ENCODE results near the gene AQP12B.
"Not testable (repeated sequence)": the region's sequence is repeated elsewhere in the genome, so short reads cannot be mapped to it uniquely, and the experiment has no call there.

AQP12B gene

GRCh38 chr2:240705204-240705791 lies 22.6 kb upstream of the AQP12B start:
- Histone ChIP-seq H3K4me1 (ENCODE audit: control insufficient read depth, insufficient read depth, low read length) (no peaks in the 10 kb centered on the region), H3K36me3 (ENCODE audit: control insufficient read depth, insufficient read depth, low read length) (no peaks in the 10 kb centered on the region), H3K27me3 (ENCODE audit: control insufficient read depth, insufficient read depth, low read length) (no peaks in the 10 kb centered on the region), H3K9ac (ENCODE audit: low read depth, low read length) (no peak overlapping the region), H3K4me3 (ENCODE audit: low read depth, low read length) (no peak overlapping the region), H3K9me3 (ENCODE audit: control insufficient read depth, insufficient read depth, low read length) (no peaks in the 10 kb centered on the region)

GRCh38 chr2:240704651-240705050 lies 22.0 kb upstream of the AQP12B start:
- H3K4me3 ChIP-seq (ENCODE audit: low read depth, low read length) = no peak overlapping the region
- no peaks in the 10 kb centered on the region for H3K9me3 ChIP-seq (ENCODE audit: control insufficient read depth, insufficient read depth, low read length)
- H3K9ac ChIP-seq (ENCODE audit: low read depth, low read length) = no peak overlapping the region
- no peaks in the 10 kb centered on the region for H3K27me3 ChIP-seq (ENCODE audit: control insufficient read depth, insufficient read depth, low read length)
- no peaks in the 10 kb centered on the region for H3K36me3 ChIP-seq (ENCODE audit: control insufficient read depth, insufficient read depth, low read length)
- H3K4me1 ChIP-seq (ENCODE audit: control insufficient read depth, insufficient read depth, low read length) = no peaks in the 10 kb centered on the region

- no peaks in the 10 kb centered on the region for H3K4me1 ChIP-seq (ENCODE audit: control insufficient read depth, insufficient read depth, low read length)
- H3K27me3 ChIP-seq (ENCODE audit: control insufficient read depth, insufficient read depth, low read length) = no peaks in the 10 kb centered on the region
- no peak overlapping the region for H3K4me3 ChIP-seq (ENCODE audit: low read depth, low read length)
- no peak overlapping the region for H3K9ac ChIP-seq (ENCODE audit: low read depth, low read length)
- no peaks in the 10 kb centered on the region for H3K9me3 ChIP-seq (ENCODE audit: control insufficient read depth, insufficient read depth, low read length)
- no peaks in the 10 kb centered on the region for H3K36me3 ChIP-seq (ENCODE audit: control insufficient read depth, insufficient read depth, low read length)
Observed at GRCh38 chr2:240703417-240704341, 21.0 kb upstream of the AQP12B start.

GRCh38 chr2:240702640-240703011 lies 19.9 kb upstream of the AQP12B start:
- H3K9ac ChIP-seq (ENCODE audit: low read depth, low read length) = no peak overlapping the region
- no peaks in the 10 kb centered on the region for H3K36me3 ChIP-seq (ENCODE audit: control insufficient read depth, insufficient read depth, low read length)
- no peaks in the 10 kb centered on the region for H3K27me3 ChIP-seq (ENCODE audit: control insufficient read depth, insufficient read depth, low read length)
- H3K4me3 ChIP-seq (ENCODE audit: low read depth, low read length) = no peak overlapping the region
- H3K4me1 ChIP-seq (ENCODE audit: control insufficient read depth, insufficient read depth, low read length) = no peaks in the 10 kb centered on the region
- H3K9me3 ChIP-seq (ENCODE audit: control insufficient read depth, insufficient read depth, low read length) = no peaks in the 10 kb centered on the region

GRCh38 chr2:240701736-240702639 lies 19.3 kb upstream of the AQP12B start:
- H3K9me3 ChIP-seq (ENCODE audit: control insufficient read depth, insufficient read depth, low read length) = no peaks in the 10 kb centered on the region
- no peak overlapping the region for H3K9ac ChIP-seq (ENCODE audit: low read depth, low read length)
- no peak overlapping the region for H3K4me3 ChIP-seq (ENCODE audit: low read depth, low read length)
- no peaks in the 10 kb centered on the region for H3K36me3 ChIP-seq (ENCODE audit: control insufficient read depth, insufficient read depth, low read length)
- H3K27me3 ChIP-seq (ENCODE audit: control insufficient read depth, insufficient read depth, low read length) = no peaks in the 10 kb centered on the region
- no peaks in the 10 kb centered on the region for H3K4me1 ChIP-seq (ENCODE audit: control insufficient read depth, insufficient read depth, low read length)

GRCh38 chr2:240701091-240701735 lies 18.5 kb upstream of the AQP12B start:
- H3K9me3 ChIP-seq (ENCODE audit: control insufficient read depth, insufficient read depth, low read length) = no peaks in the 10 kb centered on the region

GRCh38 chr2:240700616-240701015 lies 17.9 kb upstream of the AQP12B start:
- not testable (repeated sequence) for H3K27me3 ChIP-seq (ENCODE audit: control insufficient read depth, insufficient read depth, low read length); H3K9me3 ChIP-seq (ENCODE audit: control insufficient read depth, insufficient read depth, low read length); H3K4me3 ChIP-seq (ENCODE audit: low read depth, low read length); H3K36me3 ChIP-seq (ENCODE audit: control insufficient read depth, insufficient read depth, low read length); H3K9ac ChIP-seq (ENCODE audit: low read depth, low read length); H3K4me1 ChIP-seq (ENCODE audit: control insufficient read depth, insufficient read depth, low read length)

More at GRCh38 chr2:240701091-240701735, 18.5 kb upstream of the AQP12B start:
- H3K36me3 ChIP-seq (ENCODE audit: control insufficient read depth, insufficient read depth, low read length) = no peaks in the 10 kb centered on the region
- no peak overlapping the region for H3K4me3 ChIP-seq (ENCODE audit: low read depth, low read length)
- no peak overlapping the region for H3K9ac ChIP-seq (ENCODE audit: low read depth, low read length)
- H3K4me1 ChIP-seq (ENCODE audit: control insufficient read depth, insufficient read depth, low read length) = no peaks in the 10 kb centered on the region
- no peaks in the 10 kb centered on the region for H3K27me3 ChIP-seq (ENCODE audit: control insufficient read depth, insufficient read depth, low read length)

GRCh38 chr2:240699835-240700234 lies 17.1 kb upstream of the AQP12B start:
- not testable (repeated sequence) for H3K27me3 ChIP-seq (ENCODE audit: control insufficient read depth, insufficient read depth, low read length); H3K36me3 ChIP-seq (ENCODE audit: control insufficient read depth, insufficient read depth, low read length); H3K9me3 ChIP-seq (ENCODE audit: control insufficient read depth, insufficient read depth, low read length); H3K4me3 ChIP-seq (ENCODE audit: low read depth, low read length); H3K9ac ChIP-seq (ENCODE audit: low read depth, low read length); H3K4me1 ChIP-seq (ENCODE audit: control insufficient read depth, insufficient read depth, low read length)

GRCh38 chr2:240698852-240699561 lies 16.3 kb upstream of the AQP12B start:
- not testable (repeated sequence) for H3K4me3 ChIP-seq (ENCODE audit: low read depth, low read length); H3K4me1 ChIP-seq (ENCODE audit: control insufficient read depth, insufficient read depth, low read length); H3K36me3 ChIP-seq (ENCODE audit: control insufficient read depth, insufficient read depth, low read length); H3K9me3 ChIP-seq (ENCODE audit: control insufficient read depth, insufficient read depth, low read length); H3K9ac ChIP-seq (ENCODE audit: low read depth, low read length); H3K27me3 ChIP-seq (ENCODE audit: control insufficient read depth, insufficient read depth, low read length)

- not testable (repeated sequence) for H3K36me3 ChIP-seq (ENCODE audit: control insufficient read depth, insufficient read depth, low read length); H3K4me3 ChIP-seq (ENCODE audit: low read depth, low read length); H3K27me3 ChIP-seq (ENCODE audit: control insufficient read depth, insufficient read depth, low read length); H3K9ac ChIP-seq (ENCODE audit: low read depth, low read length); H3K9me3 ChIP-seq (ENCODE audit: control insufficient read depth, insufficient read depth, low read length); H3K4me1 ChIP-seq (ENCODE audit: control insufficient read depth, insufficient read depth, low read length)
Observed at GRCh38 chr2:240696469-240696868, 13.8 kb upstream of the AQP12B start.

- not testable (repeated sequence) for H3K27me3 ChIP-seq (ENCODE audit: control insufficient read depth, insufficient read depth, low read length); H3K9ac ChIP-seq (ENCODE audit: low read depth, low read length)
Observed at GRCh38 chr2:240695593-240695992, 12.9 kb upstream of the AQP12B start.

More at GRCh38 chr2:240695593-240695992, 12.9 kb upstream of the AQP12B start:
- not testable (repeated sequence) for H3K9me3 ChIP-seq (ENCODE audit: control insufficient read depth, insufficient read depth, low read length); H3K4me1 ChIP-seq (ENCODE audit: control insufficient read depth, insufficient read depth, low read length); H3K4me3 ChIP-seq (ENCODE audit: low read depth, low read length); H3K36me3 ChIP-seq (ENCODE audit: control insufficient read depth, insufficient read depth, low read length)

Measured in iPS-15b (cell line).